GM12878 (cell line): ENCODE data around the gene RNU6-9. TPM values are rescaled to one million over a fixed set of nuclear protein-coding genes. Genes with fewer than 3 reads are reported as not detected.
A peak's percentile ranks its signal among the peaks of the same experiment; 100 is the strongest.

Experiments used
- ATAC-seq: fragments of 200-7000 bp; cut with Tn5 transposase; 3 replicates; pipeline ENCODE4 v1.9.1; 2020; ENCODE audit warnings: mild to moderate bottlenecking, moderate library complexity
- BruUV-seq: library from RNA; stranded (reverse); fragments of 400-500 nt; replicated peaks from 2 replicates; lab custom pipeline; 2021; lab: Mats Ljungman, UMichigan
- CTCF ChIA-PET: fragments of 300-600 bp; sonication (Branson Sonifier 250); formaldehyde crosslinking; extraction: SDS; loops from one replicate; lab custom pipeline; 2021; ENCODE audit warnings: inconsistent platforms; lab: Yijun Ruan, JAX
- POLR2A ChIA-PET: fragments of 350-600 bp; formaldehyde crosslinking; extraction: SDS; loops from one replicate; lab custom pipeline; 2021; ENCODE audit warnings: inconsistent platforms; lab: Charles Lee
- RAD21 ChIA-PET: fragments of 300-600 bp; sonication (Branson Sonifier 250); formaldehyde crosslinking; loops from one replicate; lab custom pipeline; 2023; ENCODE audit warnings: antibody characterized with exemption; ENCODE audit not compliant: unreplicated experiment; lab: Charles Lee
- SMC1A ChIA-PET: fragments of 300-600 bp; sonication (Branson Sonifier 250); formaldehyde crosslinking; loops from one replicate; lab custom pipeline; 2023; ENCODE audit not compliant: unreplicated experiment, uncharacterized antibody; lab: Charles Lee
- DNase-seq: peaks from one replicate; pipeline ENCODE4 v3.0.0-alpha.2; 2011; ENCODE audit warnings: low read depth, low spot score
- FAIRE-seq: peaks from 3 replicates; lab custom pipeline; 2011; peaks lifted over from hg19 to GRCh38; lab: Jason Lieb, UNC
- H2AFZ ChIP-seq: 2 replicates; pipeline ENCODE4 v1.6.0; 2011; ENCODE audit warnings: low read depth, low read length, control low read depth; ENCODE audit not compliant: control insufficient read depth
- H3K27ac ChIP-seq: 2 replicates; pipeline ENCODE4 v1.5.1; 2011; ENCODE audit warnings: control low read depth; ENCODE audit not compliant: control insufficient read depth, insufficient read depth
- H3K27me3 ChIP-seq, 2 experiments: replicated peaks in 1 of 2; 2 replicates each; pipeline versions ENCODE4 v1.6.0 to v1.6.1; 2011; ENCODE audit warnings: low read length in 1 of 2; ENCODE audit not compliant: control insufficient read depth in 2 of 2, insufficient read depth in 2 of 2
- H3K36me3 ChIP-seq, 2 experiments: 2 replicates each; pipeline ENCODE4 v1.5.1; 2011; ENCODE audit warnings: low read length in 1 of 2; ENCODE audit not compliant: control insufficient read depth in 2 of 2, insufficient read depth in 2 of 2
- H3K4me1 ChIP-seq: 2 replicates; pipeline ENCODE4 v1.6.1; 2011; ENCODE audit warnings: mild to moderate bottlenecking, low read length, moderate library complexity, mixed read lengths; ENCODE audit not compliant: control insufficient read depth, insufficient read depth
- H3K4me2 ChIP-seq: 2 replicates; pipeline ENCODE4 v1.6.0; 2011; ENCODE audit warnings: control low read depth; ENCODE audit not compliant: control insufficient read depth, insufficient read depth
- H3K4me3 ChIP-seq: fragments of 200-600 bp; sonication (generic); 2 replicates; pipeline ENCODE4 v1.5.1; 2016
- H3K79me2 ChIP-seq: 2 replicates; pipeline ENCODE4 v1.6.0; 2011; ENCODE audit warnings: low read length; ENCODE audit not compliant: control insufficient read depth, insufficient read depth
- H3K9ac ChIP-seq: 2 replicates; pipeline ENCODE4 v1.8.0; 2011; ENCODE audit warnings: low read length, control low read depth, mixed read lengths; ENCODE audit not compliant: control insufficient read depth, insufficient read depth
- H3K9me3 ChIP-seq: replicated peaks from 3 replicates; pipeline ENCODE4 v1.5.1; 2011; ENCODE audit warnings: mild to moderate bottlenecking, low read length; ENCODE audit not compliant: control insufficient read depth, insufficient read depth
- H4K20me1 ChIP-seq: 2 replicates; pipeline ENCODE4 v1.6.0; 2011; ENCODE audit not compliant: control insufficient read depth, insufficient read depth
- BMI1 ChIP-seq: fragments of 450-650 bp; IDR thresholded peaks from 2 replicates; pipeline ENCODE4 v1.6.1; 2016; ENCODE audit warnings: mild to moderate bottlenecking, moderate library complexity, borderline replicate concordance
- CHD1 ChIP-seq: IDR thresholded peaks from 2 replicates; pipeline ENCODE4 v1.6.1; 2012; ENCODE audit warnings: low read depth, low read length, improper control_type of control experiment
- CREB1 ChIP-seq: IDR thresholded peaks from 2 replicates; pipeline ENCODE4 v1.6.1; 2012; ENCODE audit warnings: low read depth, mild to moderate bottlenecking, inconsistent platforms
- CREM ChIP-seq: IDR thresholded peaks from 2 replicates; pipeline ENCODE4 v1.6.1; 2014; ENCODE audit warnings: antibody characterized with exemption, low read depth
- IKZF1 ChIP-seq: fragments of 450-650 bp; conservative IDR thresholded peaks from 2 replicates; pipeline ENCODE4 v1.6.1; 2017; ENCODE audit warnings: antibody characterized with exemption, mild to moderate bottlenecking
- IRF4 ChIP-seq: IDR thresholded peaks from 2 replicates; pipeline ENCODE4 v1.6.1; 2011; ENCODE audit warnings: low read depth, low read length
- JUNB ChIP-seq: IDR thresholded peaks from 2 replicates; pipeline ENCODE4 v1.6.1; 2016; ENCODE audit warnings: antibody characterized with exemption, mild to moderate bottlenecking
- NBN ChIP-seq: fragments of 450-650 bp; IDR thresholded peaks from 2 replicates; pipeline ENCODE4 v1.6.1; 2016
- NFYB ChIP-seq: IDR thresholded peaks from 2 replicates; pipeline ENCODE4 v1.6.1; 2011; ENCODE audit warnings: low read depth, mild to moderate bottlenecking, low read length, improper control_type of control experiment, moderate library complexity; ENCODE audit not compliant: insufficient read depth
- POLR2AphosphoS2 ChIP-seq: IDR thresholded peaks from 2 replicates; pipeline ENCODE4 v1.6.1; 2011; ENCODE audit warnings: low read depth, mild to moderate bottlenecking, low read length, improper control_type of control experiment, moderate library complexity
- STAT1 ChIP-seq: fragments of 450-650 bp; conservative IDR thresholded peaks from 2 replicates; pipeline ENCODE4 v1.6.1; 2014; ENCODE audit warnings: antibody characterized with exemption, mild to moderate bottlenecking
- ZZZ3 ChIP-seq: IDR thresholded peaks from 2 replicates; pipeline ENCODE4 v1.6.1; 2011; ENCODE audit warnings: low read depth; ENCODE audit not compliant: control insufficient read depth, insufficient read length
- WGBS: methylation state at CpG from one replicate; pipeline ENCODE4 v1.1.6; 2016; ENCODE audit warnings: low lambda C conversion rate; ENCODE audit not compliant: insufficient replicate concordance, insufficient coverage; ENCODE audit errors: missing lambda C conversion rate; 5-methylcytosine and 5-hydroxymethylcytosine counted together
- in situ Hi-C: fragments of 300-500 bp; cut with MboI; formaldehyde crosslinking; loops from 9 replicates; pipeline ENCODE4 v1.14.3; 2018; ENCODE audit warnings: mixed read lengths
- intact Hi-C: fragments of 100-400 bp; cut with micrococcal nuclease; formaldehyde crosslinking; loops from one replicate; pipeline ENCODE4 v1.14.2; 2022; ENCODE audit not compliant: unreplicated experiment
- polyA plus RNA-seq, 11 experiments: library from polyadenylated mRNA; depleted of rRNA in 4 of 11; unstranded in 6 of 11; stranded (reverse) in 5 of 11; fragments of >200 nt; fragmentation: Nextera tagmentation in 4 of 11; fragmentation: Illumina TruSeq in 1 of 11; extraction: Ambion mirVana in 4 of 11; extraction: Trizol in 1 of 11; gene quantifications; 1 replicate in 1 of 11; 2 replicates in 10 of 11; pipeline versions ENCODE4 v1.2.1 to v1.2.3, GENCODE V29; 2011 to 2016; ENCODE audit warnings: inconsistent platforms in 2 of 11, missing spikeins in 2 of 11, low read depth in 1 of 11
- total RNA-seq, 4 experiments: library from RNA; depleted of rRNA in 3 of 4; stranded (reverse); fragments of >200 nt in 3 of 4; fragmentation: Illumina TruSeq in 1 of 4; extraction: Trizol in 1 of 4; gene quantifications; 2 replicates each; pipeline versions ENCODE4 v1.2.1 to v1.2.3, GENCODE V29; 2013 to 2021

Gene RNU6-9
- total and polyA plus RNA-seq, 10 of the 15 experiments (the other 5 are each of a cell fraction or from before 2014, with no cell fraction given): not detected

DNA sequence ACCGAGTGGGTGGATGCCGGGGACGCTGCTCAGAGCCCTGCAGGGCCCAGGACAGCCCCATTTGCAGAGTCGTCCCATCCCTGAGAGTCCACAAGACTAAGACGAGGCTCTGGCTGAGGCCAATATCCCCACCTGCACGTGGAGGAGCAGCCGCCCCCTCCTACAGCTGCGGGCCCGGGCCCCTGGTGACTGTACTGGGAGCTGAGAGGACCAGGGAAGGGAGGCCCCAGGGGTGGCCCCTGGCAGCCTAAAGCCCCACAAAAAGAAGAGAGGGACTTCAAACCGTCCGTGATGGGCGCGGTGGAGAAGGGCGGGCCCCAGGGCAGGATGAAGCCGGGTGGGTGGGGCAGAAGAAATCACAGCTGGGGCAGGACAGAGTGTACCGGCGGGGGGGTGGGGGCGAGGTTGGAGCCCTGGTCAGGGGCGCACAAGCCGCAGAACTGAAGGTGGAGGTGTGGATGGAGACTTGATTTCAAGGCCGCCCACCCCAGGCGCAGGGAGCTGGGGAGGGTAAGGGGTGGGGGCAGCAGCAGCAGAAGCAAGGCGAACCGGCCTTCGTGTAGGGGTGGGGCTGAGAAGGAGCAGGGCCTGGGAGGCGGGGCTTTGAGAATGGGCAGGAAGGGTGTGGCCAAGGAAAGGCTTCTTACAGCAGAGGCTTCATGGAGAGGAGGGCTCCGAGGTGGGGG lies 20.9 kb upstream of the RNU6-9 start:
- Histone ChIP-seq H3K27ac (no peak overlapping the region), H4K20me1 (no peaks in the 10 kb centered on the region), H3K79me2 (no peaks in the 10 kb centered on the region), H3K4me2 (no peak overlapping the region), H3K27me3 (no peaks in the 10 kb centered on the region), H3K4me3 (no peak overlapping the region), H3K9ac (no peak overlapping the region), H2AFZ (no peak overlapping the region), H3K9me3 (no peaks in the 10 kb centered on the region), H3K36me3 (no peaks in the 10 kb centered on the region; a peak in 2 of 4 replicates), H3K4me1 (no peaks in the 10 kb centered on the region)
- no peak for TF ChIP-seq CREB1
- no peak for TF ChIP-seq NBN
- TF ChIP-seq STAT1: no peak
- no peak for TF ChIP-seq ZZZ3
- TF ChIP-seq JUNB: no peak
- TF ChIP-seq BMI1: no peak
- TF ChIP-seq CREM: no peak
- no peak for TF ChIP-seq POLR2AphosphoS2
- TF ChIP-seq IRF4: no peak
- no peak for TF ChIP-seq CHD1
- no peak for TF ChIP-seq NFYB
- TF ChIP-seq IKZF1: no peak
- DNase-seq (peak; percentile 36), ATAC-seq (peak; percentile 97), FAIRE-seq (peak; percentile 70)
- 21% methylated on average over 21 of the region's 27 CpGs for WGBS
- CTCF ChIA-PET: no interaction called here
- in situ Hi-C loops: no loop called here
- RAD21 ChIA-PET: interaction anchor here (0.6 kb wide), 1 partner anchor 373 kb away, joined by 3 read pairs; no protein-coding TSS in a partner anchor
- intact Hi-C loops: no loop called here
- POLR2A ChIA-PET: interaction anchor here (0.5 to 1.1 kb wide), 2 partner anchors 21 to 26 kb away, joined by 3 to 4 read pairs; partner anchors contain the start of genes MED16 and RNU6-9
- BruUV-seq: no TSS peak
- SMC1A ChIA-PET: no interaction called here
